Left ventricle myocardium inferior (tissue), 1 donor: ENCODE results near the gene SNX22. TPM values are rescaled to one million over a fixed set of nuclear protein-coding genes. Genes with fewer than 3 reads are reported as not detected.

Experiments
- DNase-seq: peaks from one replicate; pipeline ENCODE4 v3.0.0-alpha.2; 2020
- H3K27ac ChIP-seq: fragments of 200-600 bp; replicated peaks from 2 replicates; pipeline ENCODE4 v1.8.0; 2021
- H3K27me3 ChIP-seq: fragments of 200-600 bp; 2 replicates; pipeline ENCODE4 v1.8.0; 2021; ENCODE audit warnings: low read depth
- H3K36me3 ChIP-seq: fragments of 200-600 bp; 2 replicates; pipeline ENCODE4 v1.8.0; 2021
- H3K4me1 ChIP-seq: fragments of 200-600 bp; 2 replicates; pipeline ENCODE4 v1.8.0; 2021
- H3K4me3 ChIP-seq: fragments of 200-600 bp; 2 replicates; pipeline ENCODE4 v1.8.0; 2021; ENCODE audit warnings: mild to moderate bottlenecking, moderate library complexity
- H3K9me3 ChIP-seq: fragments of 200-600 bp; replicated peaks from 2 replicates; pipeline ENCODE4 v1.8.0; 2021
- intact Hi-C: fragments of 100-400 bp; cut with micrococcal nuclease; formaldehyde crosslinking; loops from one replicate; pipeline ENCODE4 v1.11.0; 2022
- total RNA-seq: library from RNA; stranded (reverse); fragmentation: NEBNext Ultra II Directional; extraction: Animal tissue kit (Norgen Biotek cat#: 25700); gene quantifications from one replicate; pipeline ENCODE4 v1.2.1, GENCODE V29; 2021
- TF ChIP-seq, protein P1 (sequence below): fragments of 200-600 bp; IDR thresholded peaks from 2 replicates; pipeline ENCODE4 v1.8.0; 2021; ENCODE audit warnings: antibody characterized with exemption, mild to moderate bottlenecking, borderline replicate concordance
- donor health status: DM: no; HTN: yes; CAD: no; lungs with severe emphysema.

SNX22 gene
- total RNA-seq, 1 donor from 2014 or later = 2.0 TPM

- Histone ChIP-seq H3K27me3 (no peaks in the 10 kb centered on the region), H3K9me3 (no peaks in the 10 kb centered on the region), H3K4me3 (peak overlapping the region; percentile 89), H3K27ac (peak overlapping the region; percentile 94), H3K36me3 (peaks cover 76% of the 10 kb centered on the region), H3K4me1 (peaks cover 82% of the 10 kb centered on the region)
- TF ChIP-seq, protein P1, sequence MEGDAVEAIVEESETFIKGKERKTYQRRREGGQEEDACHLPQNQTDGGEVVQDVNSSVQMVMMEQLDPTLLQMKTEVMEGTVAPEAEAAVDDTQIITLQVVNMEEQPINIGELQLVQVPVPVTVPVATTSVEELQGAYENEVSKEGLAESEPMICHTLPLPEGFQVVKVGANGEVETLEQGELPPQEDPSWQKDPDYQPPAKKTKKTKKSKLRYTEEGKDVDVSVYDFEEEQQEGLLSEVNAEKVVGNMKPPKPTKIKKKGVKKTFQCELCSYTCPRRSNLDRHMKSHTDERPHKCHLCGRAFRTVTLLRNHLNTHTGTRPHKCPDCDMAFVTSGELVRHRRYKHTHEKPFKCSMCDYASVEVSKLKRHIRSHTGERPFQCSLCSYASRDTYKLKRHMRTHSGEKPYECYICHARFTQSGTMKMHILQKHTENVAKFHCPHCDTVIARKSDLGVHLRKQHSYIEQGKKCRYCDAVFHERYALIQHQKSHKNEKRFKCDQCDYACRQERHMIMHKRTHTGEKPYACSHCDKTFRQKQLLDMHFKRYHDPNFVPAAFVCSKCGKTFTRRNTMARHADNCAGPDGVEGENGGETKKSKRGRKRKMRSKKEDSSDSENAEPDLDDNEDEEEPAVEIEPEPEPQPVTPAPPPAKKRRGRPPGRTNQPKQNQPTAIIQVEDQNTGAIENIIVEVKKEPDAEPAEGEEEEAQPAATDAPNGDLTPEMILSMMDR = no peak
- no peak for DNase-seq
- intact Hi-C loops = no loop called here
Measured at GRCh38 chr15:64158363-64159134, 7.0 kb downstream of the SNX22 start.

DNA sequence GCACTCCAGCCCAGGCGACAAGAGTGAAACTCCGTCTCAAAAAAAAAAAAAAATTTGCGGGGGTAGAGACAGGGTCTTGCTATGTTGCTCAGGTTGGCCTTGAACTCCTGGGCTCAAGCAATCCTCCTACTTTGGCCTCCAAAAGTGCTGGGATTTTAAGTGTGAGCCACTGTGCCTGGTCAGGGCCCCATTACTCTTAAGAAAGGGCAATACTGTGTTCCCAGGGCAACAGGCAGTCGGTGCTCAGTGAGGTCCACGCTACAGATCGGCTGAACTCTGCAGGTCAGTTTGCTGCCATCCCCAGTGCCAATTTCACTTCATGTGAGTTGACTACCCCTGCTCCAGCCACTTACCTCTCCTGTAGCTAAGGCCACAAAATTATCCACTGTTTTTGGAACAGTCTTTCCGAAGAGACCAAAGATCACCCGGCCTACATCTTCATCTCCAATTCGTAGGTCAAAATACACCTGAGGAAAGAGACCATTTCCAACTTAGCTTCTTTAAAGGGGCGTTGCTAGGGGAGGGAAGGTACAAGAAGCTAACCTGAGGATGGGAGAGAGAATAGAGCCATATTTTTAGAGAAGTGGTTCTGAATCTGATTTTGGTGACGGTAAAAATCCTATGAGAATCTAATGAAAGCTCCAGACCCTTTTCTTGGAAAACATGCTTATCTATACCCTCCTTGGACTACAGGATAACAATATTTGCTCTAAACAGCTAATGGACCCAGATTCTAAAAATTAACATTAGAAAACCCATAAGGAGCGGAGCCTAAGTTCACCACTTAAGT is 10.4 kb downstream of the SNX22 start:
- TF ChIP-seq, protein P1 = no peak
- no peaks in the 10 kb centered on the region for H3K9me3 ChIP-seq
- peaks cover 50% of the 10 kb centered on the region for H3K36me3 ChIP-seq
- H3K27me3 ChIP-seq = no peaks in the 10 kb centered on the region
- H3K4me1 ChIP-seq = peaks cover 69% of the 10 kb centered on the region
- DNase-seq = no peak
- intact Hi-C loops = no loop called here
- H3K4me3 ChIP-seq = peak overlapping the region; percentile 89
- H3K27ac ChIP-seq = peak overlapping the region; percentile 94

DNA sequence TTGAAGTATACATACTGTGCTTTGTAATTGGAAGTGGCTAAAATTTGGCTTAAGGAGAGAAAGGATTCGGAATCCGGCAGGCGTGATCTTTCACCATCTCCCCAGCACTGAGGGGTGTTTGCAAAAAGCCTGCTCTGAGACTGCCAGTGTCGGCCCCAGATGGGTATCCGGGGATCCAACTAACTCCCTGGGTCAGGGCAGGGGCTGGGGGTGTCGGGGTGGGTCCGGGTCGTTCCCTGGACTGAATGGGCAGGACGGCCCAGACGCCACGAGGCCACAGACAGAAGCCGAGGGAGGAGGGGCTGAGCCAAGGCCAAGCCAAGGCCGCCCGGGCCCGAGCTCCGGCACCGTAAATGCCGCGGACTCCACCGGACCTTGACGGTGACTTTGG is 10.9 kb downstream of the SNX22 start:
- intact Hi-C loops = no loop called here
- H3K4me3 ChIP-seq = peak overlapping the region; percentile 89
- H3K9me3 ChIP-seq = no peaks in the 10 kb centered on the region
- H3K27me3 ChIP-seq = no peaks in the 10 kb centered on the region
- peaks cover 63% of the 10 kb centered on the region for H3K4me1 ChIP-seq
- peak overlapping the region; percentile 94 for H3K27ac ChIP-seq
- TF ChIP-seq, protein P1 = no peak
- H3K36me3 ChIP-seq = peaks cover 45% of the 10 kb centered on the region
- DNase-seq = no peak

DNA sequence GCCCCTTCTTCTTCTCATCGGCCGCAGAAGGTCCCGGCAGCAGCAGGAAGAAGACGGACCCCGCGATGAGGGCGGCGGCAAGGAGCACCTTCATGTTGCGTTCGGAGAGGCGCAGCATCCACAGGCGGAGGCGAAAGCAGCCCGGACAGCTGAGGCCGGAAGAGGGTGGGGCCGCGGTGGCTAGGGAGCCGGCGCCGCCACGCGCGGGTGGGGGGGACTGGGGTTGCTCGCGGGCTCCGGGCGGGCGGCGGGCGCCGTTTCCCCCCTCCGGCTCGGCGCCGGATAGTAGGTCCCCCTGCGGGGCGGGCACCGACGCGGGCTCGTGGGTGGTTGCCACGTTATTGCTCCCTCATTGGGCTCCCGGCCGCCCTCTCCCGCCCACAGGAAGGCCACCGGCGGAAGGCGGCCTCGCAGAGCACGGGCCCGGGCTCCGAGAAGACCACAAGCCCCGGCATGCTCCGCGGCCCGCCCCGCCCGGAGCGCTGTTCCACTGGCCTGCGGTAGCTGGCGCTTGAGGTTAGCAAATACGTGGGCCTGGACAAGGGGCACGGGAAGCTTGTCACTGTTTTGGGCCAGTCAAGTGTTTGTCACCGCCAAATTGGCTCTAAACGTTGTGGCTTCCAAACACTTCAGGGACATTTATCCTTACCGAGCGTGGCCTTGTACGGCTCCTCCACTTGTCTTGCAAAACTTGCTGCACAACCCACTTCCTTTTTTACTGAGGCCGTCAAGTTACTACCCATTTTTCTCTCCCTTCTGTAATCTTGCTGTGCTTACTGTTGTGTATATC is 11.5 kb downstream of the SNX22 start, which contains the start of gene PPIB:
Gene PPIB, minus strand, starts transcription at position 154 of the 790 bp plus-strand sequence. Its CDS starts 36 bp downstream, at position 118.
- H3K9me3 ChIP-seq = no peaks in the 10 kb centered on the region
- peak within 1 kb of the TSS; percentile 89 for H3K4me3 ChIP-seq
- TF ChIP-seq, protein P1 = peak; percentile 56
- H3K36me3 ChIP-seq = peaks cover 39% of the 10 kb centered on the region
- DNase-seq = peak; percentile 98
- peak within 1 kb of the TSS; percentile 94 for H3K27ac ChIP-seq
- H3K27me3 ChIP-seq = no peaks in the 10 kb centered on the region
- H3K4me1 ChIP-seq = peaks cover 57% of the 10 kb centered on the region
- intact Hi-C loops = no loop called here
